Stimulated activated CD4-positive, alpha-beta T cell treated with anti-CD3 and anti-CD28 coated beads, Interleukin-12 subunit alpha, Interleukin-12 subunit beta, amount 100 ng/mL, for 24 hours (primary cell): ENCODE results near the gene GCLM.
A peak's percentile ranks its signal among the peaks of the same experiment; 100 is the strongest.
"Not testable (repeated sequence)": the region's sequence is repeated elsewhere in the genome, so short reads cannot be mapped to it uniquely, and the experiment has no call there.

ENCODE experiments used
- DNase-seq, 2 experiments: peaks; one replicate each; pipeline ENCODE4 v3.0.0-alpha.2; 2020; ENCODE audit warnings: low read depth in 2 of 2

Gene GCLM

DNA sequence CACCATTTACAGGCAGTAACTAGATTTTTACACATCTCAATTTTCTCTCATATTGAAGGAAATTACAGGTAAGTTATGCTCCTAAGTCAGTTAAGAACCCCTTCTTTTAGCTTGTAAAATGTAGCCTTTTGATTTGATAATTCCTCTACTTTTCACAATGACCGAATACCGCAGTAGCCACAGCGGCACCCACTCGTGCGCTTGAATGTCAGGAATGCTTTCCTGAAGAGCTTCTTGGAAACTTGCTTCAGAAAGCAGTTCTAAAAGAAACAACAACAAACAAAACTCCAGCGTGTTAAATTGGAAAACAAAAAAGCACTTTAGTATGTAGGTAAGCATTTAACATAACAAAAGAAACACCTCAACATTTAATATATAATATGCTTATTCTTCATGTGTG lies 20.3 kb downstream of the GCLM start:
- DNase-seq = no peak

DNA sequence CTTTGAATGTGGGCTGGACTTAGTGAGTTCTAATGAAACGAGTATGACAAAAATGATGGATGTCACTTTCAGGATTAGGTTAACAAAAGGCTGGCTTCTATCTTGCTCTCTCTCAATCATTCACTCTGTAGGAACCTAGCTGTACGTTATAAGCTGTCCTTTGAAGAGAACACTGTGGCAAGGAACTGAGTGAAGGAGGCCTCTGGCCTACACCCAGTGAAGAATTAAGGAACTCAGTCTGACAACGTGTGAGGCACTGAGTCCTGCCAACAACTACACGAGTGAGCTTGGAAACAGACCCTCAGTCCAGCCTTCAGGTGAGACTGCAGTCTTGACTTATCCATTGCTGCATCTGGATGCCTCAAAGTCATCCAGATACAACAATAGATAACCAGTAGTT lies 27.0 kb downstream of the GCLM start:
- DNase-seq = no peak

DNA sequence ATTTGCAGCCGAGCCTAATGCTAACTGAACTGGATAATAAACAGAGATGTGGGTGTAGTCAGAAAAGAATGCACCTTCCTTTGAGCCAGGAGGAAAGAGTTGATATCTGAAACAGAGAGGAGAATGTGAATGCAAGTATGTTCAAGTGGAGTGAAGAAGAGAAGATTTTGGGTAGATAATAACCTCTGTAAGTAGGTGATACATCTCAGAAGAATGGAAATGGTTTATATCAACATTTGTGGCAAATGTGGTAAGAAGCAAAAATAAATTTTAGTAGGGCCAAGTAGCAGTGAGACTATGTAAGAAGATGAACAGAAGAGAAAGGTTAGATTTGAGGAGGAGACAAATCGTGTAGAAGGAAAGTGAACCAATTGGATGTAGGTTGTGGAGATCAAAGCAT lies 28.5 kb downstream of the GCLM start:
- no peak for DNase-seq

DNA sequence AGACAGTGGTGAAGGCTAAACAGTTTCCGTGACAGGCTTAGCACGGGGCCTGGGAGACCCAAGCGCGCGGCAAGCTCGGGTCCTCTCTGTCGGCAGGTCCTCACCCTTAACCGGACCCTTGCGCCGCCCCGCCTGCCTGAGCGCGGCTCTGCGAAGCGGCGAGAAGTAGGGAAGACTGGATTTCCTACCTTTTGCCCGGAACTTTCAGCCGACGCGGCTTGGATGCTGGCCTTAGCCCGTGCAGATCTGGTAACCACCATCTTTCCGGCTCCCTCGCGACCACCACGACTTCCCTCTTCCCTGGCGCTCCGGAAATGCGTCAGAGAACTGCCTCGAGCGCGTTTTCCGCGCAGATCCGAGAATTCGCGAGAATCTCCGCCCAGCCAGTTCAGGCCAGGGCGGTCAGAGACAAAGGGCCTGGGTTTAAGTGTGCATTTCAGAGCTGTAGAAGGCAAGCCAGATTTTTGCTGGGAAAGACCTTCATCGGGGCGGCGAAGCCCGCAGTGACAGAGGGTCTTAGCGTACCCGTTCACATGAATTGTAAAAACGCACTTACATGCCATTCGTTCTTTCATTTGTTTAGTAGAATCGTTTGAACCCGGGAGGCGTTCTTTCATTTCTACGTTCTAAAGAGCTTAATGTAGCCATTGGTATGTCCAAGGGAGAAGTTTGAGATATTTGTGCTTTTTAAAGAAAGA lies 30.2 kb downstream of the GCLM start, which contains the start of gene DNTTIP2:
Gene DNTTIP2 (minus strand): TSS at position 318 of the 698 bp plus-strand sequence. CDS start 58 bp downstream, at position 260.
- peak; percentile 83 to 87 for DNase-seq

DNA sequence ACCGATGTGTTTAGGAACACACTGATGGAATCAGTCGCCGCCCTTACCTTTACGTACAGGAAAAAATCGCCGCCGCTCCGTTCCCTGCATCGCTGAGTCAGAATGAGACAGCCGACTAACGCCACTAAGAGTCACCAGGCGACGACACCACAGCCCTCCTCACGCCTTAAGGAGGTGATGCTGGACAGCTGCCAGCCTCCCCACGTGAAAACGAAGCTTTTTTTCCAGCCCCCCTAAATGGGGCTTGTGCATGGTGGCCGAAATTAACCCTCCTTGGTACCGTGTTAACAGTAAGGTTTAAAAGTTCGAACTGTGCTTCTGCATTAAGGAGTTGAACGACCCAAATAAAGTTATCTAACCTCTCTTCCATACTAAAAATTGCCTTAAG lies 30.7 kb downstream of the GCLM start:
- peak; percentile 31 to 61 for DNase-seq

DNA sequence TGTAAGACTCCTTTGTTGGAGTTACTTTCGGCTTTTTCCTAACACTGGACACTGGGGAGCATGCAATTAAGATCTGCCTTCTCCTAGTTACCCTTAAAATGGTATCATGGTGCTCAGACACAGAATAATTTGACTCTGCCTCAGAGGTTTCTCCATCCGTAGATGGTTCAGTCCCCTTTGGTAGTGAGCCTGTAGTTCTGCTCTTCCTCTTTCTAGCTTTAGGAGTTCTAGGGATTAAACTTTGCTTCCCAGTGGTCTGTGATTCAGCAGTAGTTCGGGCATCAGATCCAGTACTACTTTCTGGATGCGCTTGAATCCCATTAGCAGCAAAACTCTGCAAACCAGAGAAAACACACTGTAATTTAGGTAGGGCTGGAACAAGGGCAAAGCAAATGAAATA lies 31.7 kb downstream of the GCLM start:
- no peak for DNase-seq

DNA sequence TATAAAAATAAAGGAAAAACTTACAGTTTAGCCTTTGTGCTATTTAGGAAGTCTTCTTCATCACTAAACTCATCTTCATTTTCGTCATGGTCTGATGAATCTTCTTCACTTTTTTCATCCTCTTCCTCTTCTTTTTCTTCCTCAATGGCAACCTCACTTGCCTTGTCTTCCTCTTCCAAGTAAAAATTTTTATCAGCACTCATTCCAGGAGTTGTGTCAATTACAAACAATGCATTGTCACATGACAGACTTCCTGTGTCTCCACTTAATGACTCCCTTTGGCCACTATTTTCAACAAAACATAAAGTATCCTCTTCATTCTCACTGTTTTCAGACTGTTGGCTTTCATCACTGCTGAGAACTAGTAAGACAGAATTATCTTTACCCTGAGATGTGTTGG lies 33.0 kb downstream of the GCLM start:
- DNase-seq = no peak

DNA sequence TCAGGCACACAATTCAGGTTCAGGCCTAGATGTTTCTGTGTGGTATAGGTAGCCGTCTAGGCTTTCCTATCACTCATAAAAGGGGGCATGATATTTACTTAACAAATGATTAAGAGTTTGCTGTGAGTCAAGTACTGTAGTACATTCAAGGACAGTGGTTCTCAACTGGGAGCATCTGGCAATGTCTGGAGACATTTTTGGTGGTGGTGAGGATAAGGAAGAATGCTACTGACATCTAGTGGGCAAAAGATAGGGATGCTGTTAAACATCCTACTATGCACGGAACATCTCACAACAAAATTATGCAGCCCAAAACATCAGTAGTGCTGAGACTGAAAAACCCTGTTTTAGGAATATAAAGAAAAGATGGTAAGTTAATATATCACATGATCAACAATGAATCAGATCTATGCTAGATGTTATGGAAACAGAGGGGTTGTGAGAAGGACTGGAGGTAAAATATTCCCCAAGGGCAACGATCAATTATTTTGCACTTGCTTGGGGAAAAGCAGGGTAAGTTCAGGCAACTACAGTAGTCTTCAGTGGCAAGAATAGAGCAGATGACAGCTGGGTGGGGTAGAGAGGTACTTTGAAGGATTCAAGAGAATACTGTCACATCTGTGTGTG lies 35.1 kb downstream of the GCLM start:
- DNase-seq = no peak

DNA sequence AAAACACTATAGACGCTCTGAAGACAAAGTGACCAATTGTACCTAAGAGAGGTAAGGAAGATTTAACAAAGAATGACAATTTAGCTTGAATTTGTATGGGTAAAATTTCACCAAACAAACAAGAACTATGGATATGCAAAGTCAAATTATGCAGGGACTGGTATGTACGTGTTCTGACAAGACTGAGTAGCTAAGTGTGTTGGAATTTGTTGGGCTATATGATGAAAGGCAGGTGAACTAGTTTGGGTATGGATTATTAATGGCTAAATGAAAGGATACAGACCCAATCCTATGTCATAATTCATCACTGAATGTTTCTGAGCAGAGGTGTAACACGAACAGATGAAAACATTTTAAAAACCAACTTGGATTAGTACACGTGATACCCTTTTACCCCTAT lies 37.9 kb downstream of the GCLM start:
- no peak for DNase-seq

DNA sequence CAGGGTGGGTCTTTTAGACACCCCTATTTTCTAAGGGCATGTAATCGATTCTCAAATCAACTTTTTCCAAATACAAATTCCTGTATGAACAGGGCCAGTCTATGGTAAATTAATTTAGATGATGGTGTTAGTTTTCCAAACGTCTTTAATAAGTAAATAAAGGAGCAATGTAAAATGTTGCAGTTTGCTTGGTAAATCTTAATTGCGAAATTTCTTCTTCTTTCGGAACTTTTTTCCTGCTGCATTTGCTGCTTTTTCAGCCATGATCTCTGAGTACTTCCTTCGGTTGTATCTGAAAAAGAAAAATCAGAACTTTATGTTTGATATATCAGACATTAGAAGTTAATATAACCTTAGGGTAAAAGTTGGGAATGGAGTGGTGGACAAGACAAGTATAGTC lies 39.6 kb downstream of the GCLM start:
- DNase-seq = no peak

DNA sequence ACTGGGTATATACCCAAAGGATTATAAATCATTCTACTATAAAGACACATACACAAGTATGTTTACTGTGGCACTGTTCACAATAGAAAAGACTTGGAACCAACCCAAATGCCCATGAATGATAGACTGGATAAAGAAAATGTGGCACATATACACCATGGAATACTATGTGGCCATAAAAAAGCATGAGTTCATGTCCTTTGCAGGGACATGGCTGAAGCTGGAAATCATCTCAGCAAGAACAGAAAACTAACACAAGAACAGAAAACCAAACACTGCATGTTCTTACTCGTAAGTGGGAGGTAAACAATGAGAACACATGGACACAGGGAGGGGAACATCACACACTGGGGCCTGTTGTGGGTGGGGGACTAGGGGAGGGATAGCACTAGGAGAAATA lies 40.7 kb downstream of the GCLM start:
- not testable (repeated sequence) for DNase-seq

DNA sequence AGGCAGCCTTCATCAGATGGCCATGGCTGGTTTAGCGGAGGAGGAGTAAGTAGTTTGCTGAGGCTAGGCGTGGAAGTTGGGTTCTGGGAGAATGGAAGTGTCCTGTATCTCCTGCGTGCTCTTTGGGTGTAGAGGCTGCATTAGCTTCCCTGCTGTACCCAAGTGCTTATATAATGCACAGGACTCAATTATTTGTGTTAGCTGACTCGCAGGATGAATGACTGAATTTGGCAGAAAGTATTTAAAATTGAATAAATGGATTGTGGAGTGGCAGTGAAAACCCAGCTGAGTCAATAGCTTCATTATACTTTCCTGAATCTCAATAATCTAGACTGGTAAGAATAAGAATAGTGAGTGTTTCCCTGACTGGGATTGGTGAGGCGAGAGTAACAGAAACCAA lies 44.0 kb downstream of the GCLM start:
- no peak for DNase-seq

DNA sequence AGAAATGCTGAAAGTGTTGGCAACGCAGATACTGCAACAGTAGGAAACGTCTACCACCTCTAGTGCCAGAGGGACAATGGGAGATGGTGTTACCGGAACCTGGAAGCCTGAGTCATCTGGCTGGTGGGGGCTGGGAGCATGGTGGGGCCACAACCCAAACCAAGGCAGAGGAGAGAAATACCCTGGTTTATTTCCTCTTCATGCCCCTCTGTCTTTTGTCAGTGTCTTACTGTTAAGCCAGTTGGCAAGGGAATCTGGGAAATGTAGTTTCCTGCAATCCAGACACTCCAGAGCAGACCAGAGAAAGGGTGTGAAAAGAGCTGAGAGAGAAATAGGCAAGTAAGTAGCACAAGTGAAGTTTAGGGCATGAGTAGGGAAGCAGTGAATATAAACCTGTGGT lies 45.1 kb downstream of the GCLM start:
- no peak for DNase-seq

DNA sequence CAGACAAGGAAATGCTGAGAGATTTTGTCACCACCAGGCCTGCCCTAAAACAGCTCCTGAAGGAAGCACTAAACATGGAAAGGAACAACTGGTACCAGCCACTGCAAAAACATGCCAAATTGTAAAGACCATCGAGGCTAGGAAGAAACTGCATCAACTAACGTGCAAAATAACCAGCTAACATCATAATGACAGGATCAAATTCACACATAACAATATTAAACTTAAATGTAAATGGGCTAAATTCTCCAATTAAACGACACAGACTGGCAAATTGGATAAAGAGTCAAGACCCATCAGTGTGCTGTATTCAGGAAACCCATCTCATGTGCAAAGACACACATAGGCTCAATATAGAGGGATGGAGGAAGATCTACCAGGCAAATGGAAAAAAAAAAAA lies 51.6 kb downstream of the GCLM start:
- not testable (repeated sequence) for DNase-seq

DNA sequence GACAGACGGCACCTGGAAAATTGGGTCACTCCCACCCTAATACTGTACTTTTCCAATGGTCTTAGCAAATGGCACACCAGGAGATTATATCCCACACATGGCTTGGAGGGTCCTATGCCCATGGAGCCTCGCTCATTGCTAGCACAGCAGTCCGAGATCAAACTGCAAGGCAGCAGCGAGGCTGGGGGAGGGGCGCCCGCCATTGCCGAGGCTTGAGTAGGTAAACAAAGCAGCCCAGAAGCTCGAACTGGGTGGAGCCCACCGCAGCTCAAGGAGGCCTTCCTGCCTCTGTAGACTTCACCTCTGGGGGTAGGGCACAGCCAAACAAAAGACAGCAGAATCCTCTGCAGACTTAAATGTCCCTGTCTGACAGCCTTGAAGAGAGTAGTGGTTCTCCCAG lies 53.2 kb downstream of the GCLM start:
- DNase-seq = not testable (repeated sequence)

DNA sequence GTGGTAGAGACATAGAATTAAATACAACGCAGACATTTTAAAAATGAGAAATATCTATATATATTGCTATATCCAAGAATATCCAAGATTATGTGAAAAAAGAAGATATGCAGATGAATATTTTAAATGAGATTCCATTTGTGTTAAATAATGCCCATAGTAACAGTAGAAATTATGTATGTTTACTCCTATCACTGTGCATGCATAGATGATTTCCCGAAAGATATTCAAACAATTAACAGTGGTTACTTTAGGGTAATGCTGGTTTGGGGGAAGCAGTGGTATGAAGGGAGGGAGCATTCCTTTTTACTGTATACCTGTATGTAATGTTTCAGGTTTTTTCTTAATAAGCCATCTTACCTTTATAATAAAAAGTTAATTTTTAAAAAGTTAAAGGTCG lies 55.3 kb downstream of the GCLM start:
- DNase-seq = no peak

DNA sequence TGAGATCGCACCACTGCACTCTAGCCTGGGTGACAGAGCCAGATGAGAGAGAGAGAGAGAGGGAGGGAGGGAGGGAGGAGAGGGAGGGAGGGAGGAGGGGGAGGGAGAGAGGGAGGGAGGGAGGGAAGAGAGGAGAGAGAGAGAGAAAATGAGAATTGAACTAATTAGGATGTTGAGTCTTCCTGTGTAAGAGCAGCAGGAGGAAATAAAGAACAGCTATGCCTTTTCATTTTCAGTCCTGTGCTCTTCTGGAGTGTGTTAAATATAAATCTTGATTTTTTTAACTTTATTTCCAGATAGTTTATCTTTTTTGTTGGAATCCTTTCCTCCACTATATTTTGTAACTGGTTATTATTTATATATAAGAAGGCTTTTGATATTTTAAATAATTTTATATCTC lies 57.4 kb downstream of the GCLM start:
- no peak for DNase-seq

DNA sequence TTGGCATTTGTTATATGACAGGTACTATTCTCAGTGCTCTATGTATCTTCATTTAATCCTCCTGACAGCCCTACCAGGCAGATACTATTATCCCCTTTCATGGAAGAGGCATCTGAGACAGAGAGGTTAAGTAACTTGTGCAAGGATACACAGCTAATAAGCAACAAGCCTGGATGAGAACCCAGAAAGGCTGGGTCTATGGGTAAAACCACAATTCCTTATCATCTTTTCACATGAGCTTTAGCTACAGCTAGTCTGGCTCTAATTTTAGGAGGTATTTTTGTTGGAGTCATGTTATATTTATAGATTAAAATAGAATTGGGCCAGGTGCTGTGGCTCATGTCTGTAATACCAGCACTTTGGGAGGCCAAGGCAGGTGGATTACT lies 57.9 kb downstream of the GCLM start:
- DNase-seq = no peak

DNA sequence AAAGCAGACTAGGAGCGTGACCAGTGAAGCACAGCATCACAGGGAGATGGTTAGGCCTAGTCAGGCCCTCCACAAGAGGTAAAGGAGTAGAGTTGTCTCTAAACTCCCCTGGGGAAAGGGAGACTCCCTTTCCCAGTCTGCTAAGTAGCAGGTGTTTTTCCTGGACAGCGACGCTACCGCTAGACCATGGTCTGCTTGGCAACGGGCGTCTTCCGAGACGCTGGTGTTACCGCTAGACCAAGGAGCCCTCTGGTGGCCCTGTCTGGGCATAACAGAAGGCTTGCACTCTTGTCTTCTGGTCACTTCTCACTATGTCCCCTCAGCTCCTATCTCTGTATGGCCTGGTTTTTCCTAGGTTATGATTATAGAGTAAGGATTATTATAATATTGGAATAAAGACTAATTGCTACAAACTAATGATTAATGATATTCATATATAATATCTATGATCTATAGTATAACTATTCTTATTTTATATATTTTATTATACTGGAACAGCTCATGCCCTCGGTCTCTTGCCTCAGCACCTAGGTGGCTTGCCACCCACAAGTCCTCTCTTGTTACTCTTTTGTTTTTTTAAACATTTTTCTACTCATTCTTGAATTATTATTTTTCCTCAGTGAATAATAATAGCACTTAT lies 58.4 kb downstream of the GCLM start:
- peak; percentile 21 to 34 for DNase-seq

DNA sequence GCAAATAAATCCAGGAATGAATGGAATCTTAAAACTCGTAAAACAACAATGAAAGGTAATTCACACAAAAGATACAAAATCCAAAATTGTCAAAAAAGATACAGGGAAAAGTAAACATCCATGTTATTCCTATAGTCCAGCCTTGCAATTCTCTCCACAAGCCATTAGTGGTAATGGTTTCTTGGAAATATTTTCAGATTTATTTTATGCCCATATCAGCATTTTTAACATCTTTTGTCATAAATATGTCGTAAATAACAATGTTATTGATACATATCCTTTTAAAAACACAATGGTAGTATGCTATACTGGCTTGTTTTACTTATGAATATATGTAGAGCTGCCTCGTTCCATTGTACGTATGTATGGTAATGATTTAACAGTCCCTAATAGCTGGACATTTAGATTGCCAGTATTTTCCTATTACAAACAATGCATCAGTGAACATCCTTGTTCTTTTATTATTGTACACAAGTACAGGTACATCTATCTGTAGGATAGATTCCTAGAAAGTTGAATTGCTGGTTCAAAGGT lies 60.8 kb downstream of the GCLM start:
- DNase-seq = no peak

DNA sequence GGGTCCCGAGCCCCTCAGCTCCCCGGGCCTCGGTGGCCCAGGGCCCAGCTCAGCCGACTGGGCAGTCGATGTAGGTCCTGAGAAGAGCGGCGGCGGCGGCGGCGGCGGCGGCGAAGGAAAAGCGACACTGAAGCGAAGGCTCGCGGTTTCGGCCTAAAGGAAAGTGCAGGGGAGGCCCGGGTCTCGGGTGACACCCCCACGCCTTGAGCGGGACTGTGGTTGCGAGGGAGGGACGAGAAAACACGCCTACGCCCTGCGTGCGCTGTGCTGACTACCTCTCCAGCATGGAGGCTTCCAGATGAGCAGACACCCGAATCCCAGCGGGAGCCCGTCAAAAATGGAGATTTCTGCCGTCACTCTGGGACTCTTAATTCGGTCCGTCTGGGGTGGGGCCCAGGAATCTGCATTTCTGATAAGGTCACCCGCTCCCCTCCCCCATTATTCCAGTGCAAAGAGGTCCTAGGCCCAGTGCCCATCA lies 61.4 kb downstream of the GCLM start:
- peak; percentile 35 to 36 for DNase-seq

DNA sequence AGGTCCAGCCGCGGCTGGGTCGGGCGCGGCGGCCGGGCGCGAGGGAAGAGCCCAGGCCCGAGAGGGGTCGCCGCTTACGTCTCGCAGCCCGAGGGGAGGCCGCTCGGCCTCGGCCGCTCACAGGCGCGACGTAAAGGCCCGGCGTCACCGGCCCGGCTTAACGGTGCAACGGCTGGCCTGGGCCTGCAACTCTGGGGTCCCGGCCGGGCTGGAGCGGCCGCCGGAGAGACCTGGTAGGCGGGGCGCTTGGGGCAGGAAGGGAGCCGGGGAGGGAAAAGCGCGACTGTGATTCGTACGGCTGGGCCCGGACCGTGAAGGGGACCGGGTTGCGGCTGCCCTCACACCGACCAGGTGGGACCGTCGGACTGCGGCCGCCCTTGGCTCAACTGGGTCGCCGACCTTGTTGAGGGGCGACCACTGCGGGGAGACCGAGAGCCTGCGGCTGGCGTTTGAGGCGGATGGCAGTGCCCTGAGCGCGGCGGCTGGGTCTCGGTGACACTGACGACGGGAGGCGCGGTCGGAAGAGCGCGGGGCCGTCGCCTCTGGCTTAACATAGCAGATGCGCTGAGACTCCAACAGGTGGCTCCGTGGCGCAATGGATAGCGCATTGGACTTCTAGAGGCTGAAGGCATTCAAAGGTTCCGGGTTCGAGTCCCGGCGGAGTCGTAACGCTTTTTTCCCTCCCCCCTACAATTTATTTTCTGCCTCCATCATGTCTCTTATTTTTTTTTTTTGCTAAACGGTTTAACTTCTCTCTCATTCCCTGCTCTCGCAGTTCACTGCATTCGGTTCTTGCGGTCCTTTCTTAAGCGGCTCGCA lies 62.0 kb downstream of the GCLM start:
- DNase-seq = peak; percentile 80 to 81
